Measurements from ENCODE around the gene ADRA2B. TPM values are rescaled to one million over a fixed set of nuclear protein-coding genes. Genes with fewer than 3 reads are reported as not detected.

The ADRA2B gene
- total RNA-seq, 1 experiment from 2014 or later = 4.7 TPM

DNA sequence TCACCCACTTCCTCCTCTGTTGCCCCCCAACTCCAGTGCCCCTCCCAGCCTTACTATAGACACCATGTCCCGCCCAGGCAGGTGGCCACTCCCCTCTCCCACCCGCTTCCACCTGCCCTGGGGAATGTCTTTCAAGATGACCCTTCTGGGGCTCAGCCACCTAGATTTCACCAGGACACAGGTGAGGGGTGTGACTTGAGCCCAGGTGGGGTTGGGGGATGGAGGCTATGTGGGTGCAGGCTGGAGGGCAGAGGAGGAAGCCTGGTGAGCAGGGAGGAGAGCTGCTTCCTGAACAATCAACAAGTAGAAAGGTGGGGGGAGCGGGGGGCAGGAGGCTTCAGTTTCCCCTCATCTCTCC is 8.7 kb downstream of the ADRA2B start:
- peaks cover 4% of the 10 kb centered on the region; the same call in 1 of the 2 replicates for H3K36me3 Mint-ChIP-seq
- no peaks in the 10 kb centered on the region; the same call in 1 of the 2 replicates for H3K27me3 Mint-ChIP-seq (ENCODE audit: low read depth)
- H3K27ac Mint-ChIP-seq = no peak overlapping the region
- DNase-seq (ENCODE audit: low spot score) (peak; percentile 9), ATAC-seq (no peak)
- peaks cover 11% of the 10 kb centered on the region for H3K9me3 Mint-ChIP-seq
- POLR2A ChIA-PET = interaction anchor here (0.6 to 1.2 kb wide), 3 partner anchors 9 to 16 kb away, joined by 3 read pairs; no protein-coding TSS in a partner anchor
- H3K4me1 Mint-ChIP-seq = peaks cover 28% of the 10 kb centered on the region
- peak; percentile 10; the same call in 1 of the 2 replicates for TF ChIP-seq FOXP1 (CRISPR knock-in tag; IDR thresholded peaks at IDR 0.05; ENCODE audit: borderline replicate concordance)
- TF ChIP-seq ELF4 (CRISPR knock-in tag; IDR thresholded peaks at IDR 0.05; ENCODE audit: low read depth) = no peak
- CTCF ChIA-PET = interaction anchor here (1.0 to 3.2 kb wide), 6 partner anchors 7 to 85 kb away, joined by 3 to 28 read pairs (median 9); partner anchors contain the start of gene ASTL
- H3K4me3 Mint-ChIP-seq = no peak overlapping the region

DNA sequence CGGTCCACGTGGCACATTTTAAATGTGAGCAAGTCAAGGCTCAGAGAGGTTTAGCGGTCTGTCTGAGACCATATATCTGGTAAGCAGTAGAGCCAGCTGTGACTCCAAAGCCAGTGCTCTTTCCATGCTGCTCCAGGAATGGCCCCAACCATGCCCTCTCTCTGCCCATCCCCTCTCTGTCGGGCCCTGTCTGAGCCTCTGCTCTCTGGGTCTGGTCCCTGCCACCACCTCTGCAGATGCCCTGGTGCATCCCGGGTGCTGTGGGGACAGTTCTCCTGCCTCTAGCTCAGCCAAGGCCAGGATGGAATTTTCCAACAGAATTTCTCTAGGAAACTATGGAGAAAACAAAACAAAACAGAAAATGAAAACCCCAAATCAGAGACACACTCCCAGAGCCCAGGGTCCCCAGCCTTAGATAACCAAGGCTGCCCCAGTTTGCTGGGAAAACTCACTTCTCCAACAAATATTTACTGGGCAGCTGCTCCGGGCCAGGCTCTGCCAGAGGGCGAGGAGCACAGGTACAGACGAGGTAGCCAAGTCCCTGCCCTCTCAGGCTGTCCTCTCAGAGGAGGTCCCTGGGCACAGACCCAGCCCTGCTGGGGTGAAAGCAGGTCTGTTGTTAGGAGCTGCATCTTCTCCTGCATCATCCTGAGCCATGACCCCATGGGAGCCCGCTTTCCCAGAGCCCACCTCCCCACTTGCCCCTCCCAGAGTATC is 9.2 kb downstream of the ADRA2B start:
- ATAC-seq (no peak), DNase-seq (ENCODE audit: low spot score) (peak; percentile 8)
- peaks cover 11% of the 10 kb centered on the region for H3K9me3 Mint-ChIP-seq
- H3K27ac Mint-ChIP-seq = no peak overlapping the region
- H3K4me1 Mint-ChIP-seq = peaks cover 26% of the 10 kb centered on the region
- TF ChIP-seq TCF7 (CRISPR knock-in tag; IDR thresholded peaks at IDR 0.05; ENCODE audit: low read depth) = no peak
- no peak for TF ChIP-seq NFE2L1 (CRISPR knock-in tag; IDR thresholded peaks at IDR 0.05)
- TF ChIP-seq ETV6 (CRISPR knock-in tag; IDR thresholded peaks at IDR 0.05) = no peak
- TF ChIP-seq MXD4 (CRISPR knock-in tag; IDR thresholded peaks at IDR 0.05; ENCODE audit: borderline replicate concordance) = no peak
- TF ChIP-seq ZMAT4 (CRISPR knock-in tag; IDR thresholded peaks at IDR 0.05) = no peak
- no peak for TF ChIP-seq NR2C2 (CRISPR knock-in tag; IDR thresholded peaks at IDR 0.05)
- TF ChIP-seq ZNF423 (CRISPR knock-in tag; IDR thresholded peaks at IDR 0.05) = no peak
- no peak for TF ChIP-seq ARID4B (CRISPR knock-in tag; IDR thresholded peaks at IDR 0.05; ENCODE audit: borderline replicate concordance)
- no peak for TF ChIP-seq SMAD4 (CRISPR knock-in tag; IDR thresholded peaks at IDR 0.05)
- no peak for TF ChIP-seq GABPB1 (CRISPR knock-in tag; IDR thresholded peaks at IDR 0.05)
- TF ChIP-seq ATF3 (CRISPR knock-in tag; conservative IDR thresholded peaks at IDR 0.05) = no peak
- TF ChIP-seq ZNF317 (CRISPR knock-in tag; IDR thresholded peaks at IDR 0.05; ENCODE audit: borderline replicate concordance, low read depth) = no peak
- no peak for TF ChIP-seq CDX4 (CRISPR knock-in tag; IDR thresholded peaks at IDR 0.05; ENCODE audit: borderline replicate concordance)
- TF ChIP-seq GRHL2 (CRISPR knock-in tag; IDR thresholded peaks at IDR 0.05; ENCODE audit: insufficient replicate concordance, severe bottlenecking) = no peak
- no peak for TF ChIP-seq E2F1 (CRISPR knock-in tag; IDR thresholded peaks at IDR 0.05)
- TF ChIP-seq AFF4 (CRISPR knock-in tag; IDR thresholded peaks at IDR 0.05; ENCODE audit: borderline replicate concordance) = no peak
- TF ChIP-seq ATF1 (CRISPR knock-in tag; IDR thresholded peaks at IDR 0.05) = no peak
- no peak for TF ChIP-seq ZBTB43 (CRISPR knock-in tag; IDR thresholded peaks at IDR 0.05)
- no peak overlapping the region for H3K4me3 Mint-ChIP-seq
- H3K27me3 Mint-ChIP-seq (ENCODE audit: low read depth) = no peaks in the 10 kb centered on the region; the same call in 1 of the 2 replicates
- ChIA-PET CTCF (interaction anchor here (2.8 to 3.2 kb wide), 2 partner anchors 10 to 67 kb away, joined by 14 to 28 read pairs; no protein-coding TSS in a partner anchor), POLR2A (no interaction called here)
- peaks cover 4% of the 10 kb centered on the region; the same call in 1 of the 2 replicates for H3K36me3 Mint-ChIP-seq

All from WTC11 (cell line).